ENCODE measurements around the gene NCOA3.
A peak's percentile ranks its signal among the peaks of the same experiment; 100 is the strongest.
"Not testable (repeated sequence)": the region's sequence is repeated elsewhere in the genome, so short reads cannot be mapped to it uniquely, and the experiment has no call there.

The NCOA3 gene

DNA sequence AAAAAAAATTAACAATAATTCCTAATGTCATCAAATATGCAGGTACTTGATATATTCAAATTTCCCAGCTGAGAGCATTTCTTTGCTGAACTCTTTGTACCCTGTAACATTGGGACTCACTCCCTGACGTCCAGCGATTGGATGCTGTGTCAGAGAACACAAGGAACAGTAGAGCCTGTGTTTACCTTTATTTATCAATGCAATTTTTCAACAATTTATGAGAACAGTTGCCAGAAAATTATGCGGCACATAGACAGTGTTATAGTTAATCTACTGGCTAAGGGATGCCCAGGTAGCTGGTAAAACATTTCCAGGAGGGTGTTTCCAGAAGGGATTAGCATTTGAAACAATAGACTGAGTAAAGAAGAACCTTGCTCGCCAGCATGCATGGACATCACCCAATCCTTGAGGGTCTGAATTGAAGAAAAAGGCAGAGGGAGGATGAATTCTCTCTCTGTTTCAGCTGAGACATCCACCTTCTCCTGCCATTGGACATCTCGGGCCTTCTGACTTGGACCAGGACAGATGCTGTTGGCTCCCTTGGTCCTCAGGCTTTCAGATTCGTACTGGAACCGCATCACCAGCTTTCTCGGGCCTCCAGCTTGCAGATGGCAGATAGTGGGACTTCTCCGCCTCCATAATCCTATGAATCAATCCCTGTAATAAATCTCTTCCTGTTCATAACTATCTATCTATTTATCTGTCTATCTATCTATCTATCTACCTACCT is 42.2 kb upstream of the NCOA3 start:
- H3K9me3 ChIP-seq (ENCODE audit: control insufficient read depth in 2 of 2, low read length in 2 of 2): no peaks in the 10 kb centered on the region
- H3K27ac ChIP-seq (ENCODE audit: low read depth in 2 of 2, low read length in 2 of 2): no peak overlapping the region
- H3K36me3 ChIP-seq (ENCODE audit: control insufficient read depth in 2 of 2, insufficient read depth in 2 of 2, low read length in 2 of 2): no peaks in the 10 kb centered on the region
- peaks cover 0 to 3% of the 10 kb centered on the region in 2 donors for H3K4me1 ChIP-seq (ENCODE audit: control insufficient read depth in 2 of 2, insufficient read depth in 2 of 2, low read length in 2 of 2)
- no peaks in the 10 kb centered on the region for H3K27me3 ChIP-seq (ENCODE audit: control insufficient read depth in 2 of 2, insufficient read depth in 2 of 2, low read length in 2 of 2)
- no peak overlapping the region for H3K4me3 ChIP-seq (ENCODE audit: low read length in 2 of 2)
- H3K9ac ChIP-seq (ENCODE audit: low read depth in 1 of 2, low read length in 2 of 2): no peak overlapping the region

GRCh38 chr20:47460761-47461112 is 41.0 kb upstream of the NCOA3 start:
- not testable (repeated sequence) for H3K36me3 ChIP-seq (ENCODE audit: control insufficient read depth in 2 of 2, insufficient read depth in 2 of 2, low read length in 2 of 2); H3K4me3 ChIP-seq (ENCODE audit: low read length in 2 of 2); H3K9me3 ChIP-seq (ENCODE audit: control insufficient read depth in 2 of 2, low read length in 2 of 2); H3K9ac ChIP-seq (ENCODE audit: low read depth in 1 of 2, low read length in 2 of 2); H3K4me1 ChIP-seq (ENCODE audit: control insufficient read depth in 2 of 2, insufficient read depth in 2 of 2, low read length in 2 of 2); H3K27ac ChIP-seq (ENCODE audit: low read depth in 2 of 2, low read length in 2 of 2); H3K27me3 ChIP-seq (ENCODE audit: control insufficient read depth in 2 of 2, insufficient read depth in 2 of 2, low read length in 2 of 2)

DNA sequence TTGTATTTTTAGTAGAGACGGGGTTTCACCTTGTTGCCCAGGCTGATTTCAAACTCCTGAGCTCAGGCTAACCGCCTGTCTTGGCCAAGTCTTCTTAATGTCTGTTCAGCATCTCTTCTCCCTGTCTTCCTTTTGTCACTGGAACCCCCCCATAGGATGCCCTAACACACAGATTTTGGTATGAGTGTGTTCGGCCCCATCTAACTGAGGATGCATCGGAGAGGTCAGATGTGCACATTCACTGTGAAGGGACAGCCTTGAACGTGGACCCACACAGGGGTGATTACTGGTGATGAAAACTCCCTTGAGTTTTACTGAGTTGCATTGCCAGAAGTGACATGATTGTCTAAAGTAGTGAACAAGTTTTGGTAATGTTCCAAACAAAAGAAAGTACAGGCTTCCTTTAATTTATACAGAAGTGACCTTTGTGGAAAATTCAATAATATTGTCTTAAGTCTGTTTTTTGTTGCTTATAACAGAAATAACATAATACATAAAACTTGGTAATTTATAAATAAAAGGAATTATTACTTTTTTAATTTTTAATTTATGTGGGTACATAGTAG is 40.5 kb upstream of the NCOA3 start:
- Histone ChIP-seq H3K9ac (ENCODE audit: low read depth in 1 of 2, low read length in 2 of 2) (no peak overlapping the region), H3K27me3 (ENCODE audit: control insufficient read depth in 2 of 2, insufficient read depth in 2 of 2, low read length in 2 of 2) (no peaks in the 10 kb centered on the region), H3K27ac (ENCODE audit: low read depth in 2 of 2, low read length in 2 of 2) (no peak overlapping the region), H3K4me3 (ENCODE audit: low read length in 2 of 2) (no peak overlapping the region), H3K9me3 (ENCODE audit: control insufficient read depth in 2 of 2, low read length in 2 of 2) (no peaks in the 10 kb centered on the region), H3K4me1 (ENCODE audit: control insufficient read depth in 2 of 2, insufficient read depth in 2 of 2, low read length in 2 of 2) (peaks cover 0 to 3% of the 10 kb centered on the region in 2 donors), H3K36me3 (ENCODE audit: control insufficient read depth in 2 of 2, insufficient read depth in 2 of 2, low read length in 2 of 2) (no peaks in the 10 kb centered on the region)

DNA sequence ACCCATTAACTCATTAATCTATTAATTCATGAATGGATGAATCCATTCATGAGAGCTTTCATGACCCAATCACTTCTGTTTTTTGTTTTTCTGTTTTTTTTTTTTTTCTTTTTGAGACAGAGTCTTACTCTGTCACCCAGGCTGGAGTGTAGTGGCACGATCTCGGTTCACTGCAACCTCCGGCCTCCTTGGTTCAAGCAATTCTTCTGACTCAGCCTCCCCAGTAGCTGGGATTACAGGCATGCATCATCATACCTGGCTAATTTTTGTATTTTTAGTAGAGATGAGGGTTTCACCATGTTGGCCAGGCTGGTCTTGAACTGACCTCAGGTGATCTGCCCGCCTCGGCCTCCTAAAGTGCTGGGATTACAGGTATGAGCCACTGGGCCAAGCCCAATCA is 39.8 kb upstream of the NCOA3 start:
- H3K9me3 ChIP-seq (ENCODE audit: control insufficient read depth in 2 of 2, low read length in 2 of 2); H3K36me3 ChIP-seq (ENCODE audit: control insufficient read depth in 2 of 2, insufficient read depth in 2 of 2, low read length in 2 of 2); H3K27ac ChIP-seq (ENCODE audit: low read depth in 2 of 2, low read length in 2 of 2); H3K4me3 ChIP-seq (ENCODE audit: low read length in 2 of 2); H3K4me1 ChIP-seq (ENCODE audit: control insufficient read depth in 2 of 2, insufficient read depth in 2 of 2, low read length in 2 of 2); H3K9ac ChIP-seq (ENCODE audit: low read depth in 1 of 2, low read length in 2 of 2); H3K27me3 ChIP-seq (ENCODE audit: control insufficient read depth in 2 of 2, insufficient read depth in 2 of 2, low read length in 2 of 2): not testable (repeated sequence)

DNA sequence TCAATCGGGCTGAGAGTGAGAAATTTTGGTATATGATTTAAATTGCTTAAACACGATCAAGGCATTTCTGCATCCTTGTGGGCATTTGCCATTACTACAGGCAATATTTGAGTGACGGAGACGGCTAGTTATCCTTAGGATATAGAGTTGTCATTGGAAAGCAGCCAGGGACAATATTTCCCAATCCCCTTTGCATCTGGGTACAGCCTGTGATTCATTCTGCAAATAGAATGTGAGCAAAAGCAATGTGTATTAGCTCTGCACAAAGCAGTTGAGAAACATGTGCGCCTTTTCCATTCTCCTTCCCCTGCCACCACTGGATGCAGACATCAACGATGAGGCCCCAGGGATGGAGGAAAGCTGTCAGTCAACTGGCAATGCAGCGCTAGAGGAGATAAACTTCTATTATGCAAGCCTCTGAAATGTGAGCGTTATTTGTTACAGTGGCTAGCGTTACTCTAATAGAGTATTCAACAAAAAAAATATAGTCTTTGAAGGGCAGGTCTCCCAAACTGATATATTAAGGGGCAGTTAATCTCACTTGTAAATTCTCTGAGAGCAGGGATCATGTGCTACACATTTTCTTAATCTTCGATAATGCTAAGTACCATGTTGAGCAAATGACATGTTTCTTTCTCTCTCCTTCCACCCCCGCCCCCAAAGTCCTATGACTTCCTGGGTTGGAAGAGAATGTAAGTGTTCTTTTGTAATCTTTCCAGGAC is 37.1 kb upstream of the NCOA3 start:
- H3K4me1 ChIP-seq (ENCODE audit: control insufficient read depth in 2 of 2, insufficient read depth in 2 of 2, low read length in 2 of 2): peaks cover 0 to 3% of the 10 kb centered on the region in 2 donors
- H3K27me3 ChIP-seq (ENCODE audit: control insufficient read depth in 2 of 2, insufficient read depth in 2 of 2, low read length in 2 of 2): no peaks in the 10 kb centered on the region
- H3K9me3 ChIP-seq (ENCODE audit: control insufficient read depth in 2 of 2, low read length in 2 of 2): no peaks in the 10 kb centered on the region
- no peak overlapping the region for H3K27ac ChIP-seq (ENCODE audit: low read depth in 2 of 2, low read length in 2 of 2)
- H3K36me3 ChIP-seq (ENCODE audit: control insufficient read depth in 2 of 2, insufficient read depth in 2 of 2, low read length in 2 of 2): no peaks in the 10 kb centered on the region
- no peak overlapping the region for H3K4me3 ChIP-seq (ENCODE audit: low read length in 2 of 2)
- no peak overlapping the region for H3K9ac ChIP-seq (ENCODE audit: low read depth in 1 of 2, low read length in 2 of 2)

DNA sequence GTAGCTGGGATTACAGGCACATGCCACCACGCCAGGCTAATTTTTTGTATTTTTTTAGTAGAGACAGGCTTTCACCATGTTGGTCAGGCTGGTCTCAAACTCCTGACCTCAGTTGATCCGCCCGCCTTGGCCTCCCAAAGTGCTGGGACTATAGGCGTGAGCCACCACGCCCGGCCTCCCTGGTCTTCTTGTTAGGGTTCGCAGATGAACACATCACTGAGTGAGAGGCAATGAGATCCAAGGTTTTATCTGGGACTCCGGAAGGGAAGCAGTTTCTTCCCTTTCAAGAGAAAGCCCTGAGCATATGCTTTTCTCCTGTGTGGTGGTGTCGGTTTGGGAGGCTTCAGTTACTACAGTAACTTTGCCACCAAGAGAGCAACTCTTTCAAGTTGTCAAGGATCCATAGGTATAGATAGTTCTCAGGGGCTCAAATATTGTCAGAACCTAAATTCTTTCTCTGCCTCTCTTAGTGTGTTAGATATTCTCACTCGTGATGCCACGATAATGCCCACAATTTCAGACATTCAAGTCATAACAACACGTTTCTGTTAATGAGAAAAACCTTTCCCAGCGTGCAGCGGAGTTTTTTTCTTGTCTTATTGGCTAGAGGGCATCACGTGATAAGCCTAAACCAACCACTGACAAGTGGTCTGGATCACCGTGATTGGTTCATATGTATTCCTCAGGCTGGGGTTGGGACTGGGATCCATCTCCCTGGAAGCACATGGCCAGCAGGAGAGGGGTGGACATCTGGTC is 36.2 kb upstream of the NCOA3 start:
- no peaks in the 10 kb centered on the region for H3K9me3 ChIP-seq (ENCODE audit: control insufficient read depth in 2 of 2, low read length in 2 of 2)
- no peaks in the 10 kb centered on the region for H3K36me3 ChIP-seq (ENCODE audit: control insufficient read depth in 2 of 2, insufficient read depth in 2 of 2, low read length in 2 of 2)
- H3K4me1 ChIP-seq (ENCODE audit: control insufficient read depth in 2 of 2, insufficient read depth in 2 of 2, low read length in 2 of 2): peaks cover 0 to 3% of the 10 kb centered on the region in 2 donors
- no peak overlapping the region for H3K4me3 ChIP-seq (ENCODE audit: low read length in 2 of 2)
- H3K27ac ChIP-seq (ENCODE audit: low read depth in 2 of 2, low read length in 2 of 2): no peak overlapping the region
- H3K27me3 ChIP-seq (ENCODE audit: control insufficient read depth in 2 of 2, insufficient read depth in 2 of 2, low read length in 2 of 2): no peaks in the 10 kb centered on the region
- no peak overlapping the region for H3K9ac ChIP-seq (ENCODE audit: low read depth in 1 of 2, low read length in 2 of 2)

DNA sequence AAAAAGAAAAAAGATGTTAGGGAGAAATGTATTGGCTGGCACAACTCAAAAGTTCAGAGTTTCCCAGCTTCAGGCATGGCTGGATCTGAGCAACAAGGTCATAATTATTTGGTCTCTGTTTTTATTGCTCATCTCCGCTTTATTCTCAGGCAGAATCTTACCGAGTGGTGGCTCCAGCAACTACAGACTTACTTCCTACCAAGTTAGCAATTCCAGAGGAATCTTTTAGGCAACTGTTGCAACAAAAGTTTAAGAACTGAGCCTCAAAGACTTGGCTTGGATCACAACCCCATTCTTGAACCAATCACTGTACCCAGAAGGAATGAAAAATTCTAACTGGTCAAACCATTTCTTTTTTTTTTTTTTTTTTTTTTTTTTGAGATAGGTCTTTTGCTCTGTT is 35.5 kb upstream of the NCOA3 start:
- Histone ChIP-seq H3K4me3 (ENCODE audit: low read length in 2 of 2) (no peak overlapping the region), H3K36me3 (ENCODE audit: control insufficient read depth in 2 of 2, insufficient read depth in 2 of 2, low read length in 2 of 2) (no peaks in the 10 kb centered on the region), H3K4me1 (ENCODE audit: control insufficient read depth in 2 of 2, insufficient read depth in 2 of 2, low read length in 2 of 2) (peaks cover 0 to 3% of the 10 kb centered on the region in 2 donors), H3K9ac (ENCODE audit: low read depth in 1 of 2, low read length in 2 of 2) (no peak overlapping the region), H3K27ac (ENCODE audit: low read depth in 2 of 2, low read length in 2 of 2) (no peak overlapping the region), H3K27me3 (ENCODE audit: control insufficient read depth in 2 of 2, insufficient read depth in 2 of 2, low read length in 2 of 2) (no peaks in the 10 kb centered on the region), H3K9me3 (ENCODE audit: control insufficient read depth in 2 of 2, low read length in 2 of 2) (no peaks in the 10 kb centered on the region)

- H3K36me3 ChIP-seq (ENCODE audit: control insufficient read depth in 2 of 2, insufficient read depth in 2 of 2, low read length in 2 of 2): no peaks in the 10 kb centered on the region
- no peak overlapping the region for H3K27ac ChIP-seq (ENCODE audit: low read depth in 2 of 2, low read length in 2 of 2)
- H3K4me1 ChIP-seq (ENCODE audit: control insufficient read depth in 2 of 2, insufficient read depth in 2 of 2, low read length in 2 of 2): peaks cover 0 to 3% of the 10 kb centered on the region in 2 donors
- no peaks in the 10 kb centered on the region for H3K27me3 ChIP-seq (ENCODE audit: control insufficient read depth in 2 of 2, insufficient read depth in 2 of 2, low read length in 2 of 2)
- H3K9ac ChIP-seq (ENCODE audit: low read depth in 1 of 2, low read length in 2 of 2): no peak overlapping the region
- no peaks in the 10 kb centered on the region for H3K9me3 ChIP-seq (ENCODE audit: control insufficient read depth in 2 of 2, low read length in 2 of 2)
- no peak overlapping the region for H3K4me3 ChIP-seq (ENCODE audit: low read length in 2 of 2)
Observed at GRCh38 chr20:47466704-47467459, 34.8 kb upstream of the NCOA3 start.

DNA sequence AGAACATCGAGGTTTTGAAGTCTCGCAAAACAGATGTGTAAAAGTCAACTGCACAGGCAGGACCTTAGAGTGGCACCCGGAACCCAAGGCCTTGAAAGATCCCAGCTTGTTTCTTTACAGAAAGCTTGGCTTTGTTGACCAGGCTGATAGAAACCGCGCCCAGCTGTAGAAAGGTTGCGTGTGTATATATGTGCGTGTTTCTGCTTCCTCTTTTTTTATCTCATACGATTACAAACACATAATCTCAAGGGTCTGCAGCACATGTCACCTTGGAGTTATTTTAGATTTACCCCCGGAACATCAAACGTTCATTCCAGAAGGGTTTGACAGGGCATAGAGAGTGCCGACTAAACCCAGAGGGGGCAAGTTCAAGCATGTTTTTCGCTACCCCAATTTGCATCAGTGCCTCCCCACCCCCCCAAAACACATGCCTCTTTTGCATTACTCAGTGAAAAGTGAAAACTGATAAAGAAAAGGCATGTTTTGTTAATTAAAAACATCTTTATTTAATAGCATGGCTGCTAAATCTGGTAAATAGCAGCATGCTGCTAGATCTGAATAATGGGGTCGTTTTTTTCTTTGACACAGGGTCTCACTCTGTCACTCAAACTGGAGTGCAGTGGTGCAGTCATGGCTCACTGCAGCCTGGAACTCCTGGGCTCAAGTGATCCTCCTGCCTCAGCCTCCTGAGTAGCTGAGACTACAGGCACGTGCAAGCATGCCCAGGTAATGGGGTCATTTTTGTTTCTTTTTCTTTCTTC is 33.2 kb upstream of the NCOA3 start:
- H3K27ac ChIP-seq (ENCODE audit: low read depth in 2 of 2, low read length in 2 of 2): peak overlapping the region; percentile 13 to 32
- H3K36me3 ChIP-seq (ENCODE audit: control insufficient read depth in 2 of 2, insufficient read depth in 2 of 2, low read length in 2 of 2): no peaks in the 10 kb centered on the region
- no peaks in the 10 kb centered on the region for H3K9me3 ChIP-seq (ENCODE audit: control insufficient read depth in 2 of 2, low read length in 2 of 2)
- H3K27me3 ChIP-seq (ENCODE audit: control insufficient read depth in 2 of 2, insufficient read depth in 2 of 2, low read length in 2 of 2): no peaks in the 10 kb centered on the region
- no peak overlapping the region for H3K9ac ChIP-seq (ENCODE audit: low read depth in 1 of 2, low read length in 2 of 2)
- H3K4me3 ChIP-seq (ENCODE audit: low read length in 2 of 2): no peak overlapping the region
- H3K4me1 ChIP-seq (ENCODE audit: control insufficient read depth in 2 of 2, insufficient read depth in 2 of 2, low read length in 2 of 2): peaks cover 0 to 3% of the 10 kb centered on the region in 2 donors

Data from mucosa of rectum (tissue), 2 donors.